HCT116 (cell line): ENCODE measurements around the gene TTC23.

Experiments used
- CBX3 ChIP-seq: IDR thresholded peaks from 2 replicates; pipeline ENCODE4 v1.6.1; 2012; ENCODE audit warnings: low read depth
- CEBPB ChIP-seq: IDR thresholded peaks from 2 replicates; pipeline ENCODE4 v1.6.1; 2012; ENCODE audit warnings: low read depth
- CTCF ChIP-seq, 3 experiments: fragments of 200-600 bp in 1 of 3; sonication (generic) in 1 of 3; IDR thresholded peaks in 2 of 3; conservative IDR thresholded peaks in 1 of 3; 2 replicates each; pipeline ENCODE4 v1.5.1; 2012 to 2017; ENCODE audit warnings: low read depth in 2 of 3, low read length in 2 of 3, antibody characterized with exemption in 1 of 3, borderline replicate concordance in 1 of 3, control low read depth in 1 of 3, mild to moderate bottlenecking in 1 of 3, mixed read lengths in 1 of 3, mixed run types in 1 of 3, moderate library complexity in 1 of 3; ENCODE audit not compliant: insufficient read depth in 1 of 3
- EZH2 ChIP-seq: fragments of 200-600 bp; sonication (generic); IDR thresholded peaks from 2 replicates; pipeline ENCODE4 v1.6.1; 2017; ENCODE audit warnings: antibody characterized with exemption, mixed run types
- FOSL1 ChIP-seq: IDR thresholded peaks from 2 replicates; pipeline ENCODE4 v1.6.1; 2012; ENCODE audit warnings: low read depth
- POLR2A ChIP-seq: IDR thresholded peaks from 2 replicates; pipeline ENCODE4 v1.7.0; 2011; ENCODE audit warnings: borderline replicate concordance; ENCODE audit not compliant: insufficient read depth, insufficient read length; ENCODE audit errors: extremely low read depth
- SIN3A ChIP-seq: IDR thresholded peaks from 2 replicates; pipeline ENCODE4 v1.6.1; 2012; ENCODE audit warnings: low read depth

- TF ChIP-seq POLR2A (no peak), FOSL1 (no peak), CTCF (IDR thresholded peaks at IDR 0.05 in 2 of 3, conservative IDR thresholded peaks at IDR 0.05 in 1 of 3; ENCODE audit: borderline replicate concordance in 1 of 3, insufficient read depth in 1 of 3, low read depth in 2 of 3, low read length in 2 of 3) (no peak), CEBPB (no peak), SIN3A (no peak), EZH2 (no peak), CBX3 (no peak)
Measured at GRCh38 chr15:99279827-99280226, 30.4 kb upstream of the TTC23 start.
